GM19238 (cell line): Measurements from ENCODE around the gene AHCTF1.

ENCODE experiments used
- DNase-seq: peaks from one replicate; pipeline ENCODE4 v3.0.0; 2011; ENCODE audit warnings: low spot score; ENCODE audit not compliant: insufficient read length

The AHCTF1 gene

DNA sequence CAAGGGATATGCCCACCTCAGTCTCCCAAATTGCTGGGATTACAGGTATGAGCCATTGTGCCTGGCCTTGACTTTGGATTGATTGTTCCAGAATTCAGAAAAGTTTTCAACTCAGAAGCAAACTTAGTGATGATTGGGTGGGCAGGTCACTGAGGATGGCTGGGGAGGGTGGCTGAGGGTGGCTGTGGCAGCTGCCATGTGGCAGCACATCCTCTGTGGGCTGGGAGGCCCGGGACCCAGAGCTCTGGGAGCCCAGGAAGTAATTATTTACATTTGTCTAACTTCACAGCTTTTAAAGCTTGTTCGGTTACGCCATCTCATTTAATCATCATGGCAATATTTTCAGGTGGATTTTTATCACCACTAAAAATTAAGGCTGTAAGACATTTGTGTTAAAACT, 131.4 kb downstream of the AHCTF1 start:
- DNase-seq: no peak

DNA sequence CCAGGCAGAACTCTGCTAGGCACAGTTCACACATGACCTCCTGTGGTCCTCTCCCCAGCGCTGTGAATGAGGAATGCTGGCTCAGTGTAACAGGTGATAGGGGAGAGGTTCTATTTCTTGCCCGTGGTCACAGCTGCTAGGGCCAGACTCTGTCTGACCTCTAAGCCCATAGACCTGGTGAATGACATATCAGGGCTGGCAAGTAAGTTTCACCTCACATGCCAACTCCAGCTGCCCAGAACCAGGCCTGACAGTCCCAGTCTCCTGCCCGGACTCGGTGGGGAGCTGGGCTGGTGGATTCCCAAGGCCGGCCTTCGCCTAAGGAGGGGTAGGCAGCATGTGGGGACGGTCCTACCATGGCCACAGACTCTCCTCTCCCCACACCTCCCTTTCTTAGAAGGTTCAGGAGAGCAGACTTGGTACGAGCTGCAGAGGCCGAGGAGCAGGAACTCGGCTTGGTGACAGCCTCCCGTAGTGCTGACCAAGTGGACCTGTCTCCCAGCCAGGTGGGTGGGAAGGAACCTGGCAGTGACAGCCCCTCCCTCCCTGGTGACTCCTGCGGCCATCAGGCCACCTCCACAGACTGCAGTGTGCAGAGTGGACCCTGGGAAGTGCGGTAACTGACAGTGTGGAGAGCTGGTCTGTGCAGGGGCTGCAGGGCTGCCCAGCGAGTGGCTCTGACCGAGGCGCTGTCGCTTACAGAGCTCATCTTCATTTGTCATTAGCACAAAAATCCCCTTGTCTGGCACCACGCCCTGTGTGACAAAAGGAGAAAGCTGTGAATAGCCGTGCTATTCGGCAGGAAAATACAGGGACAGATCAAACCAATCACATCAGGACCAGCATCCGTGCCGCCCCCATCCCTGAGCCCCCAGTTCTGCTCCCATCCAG, 132.9 kb downstream of the AHCTF1 start:
- DNase-seq: no peak

DNA sequence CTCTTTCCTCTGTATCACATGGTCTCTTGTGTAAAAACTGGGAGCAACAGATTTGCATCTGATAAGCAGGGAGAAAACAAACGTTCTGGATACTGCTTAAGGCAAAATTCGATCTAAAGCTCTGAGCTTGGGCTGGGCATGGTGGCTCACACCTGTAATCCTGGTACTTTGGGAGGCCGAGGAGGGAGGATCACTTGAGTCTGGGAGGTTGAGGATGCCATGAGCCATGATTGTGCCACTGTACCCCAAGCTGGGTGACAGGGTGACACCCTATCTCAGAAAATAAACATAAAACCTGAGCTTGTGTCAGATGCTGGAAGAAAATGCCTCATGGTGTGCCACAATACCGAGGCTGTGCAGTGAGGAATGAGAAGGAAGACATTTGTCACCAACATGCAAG, 133.6 kb downstream of the AHCTF1 start:
- DNase-seq: no peak

DNA sequence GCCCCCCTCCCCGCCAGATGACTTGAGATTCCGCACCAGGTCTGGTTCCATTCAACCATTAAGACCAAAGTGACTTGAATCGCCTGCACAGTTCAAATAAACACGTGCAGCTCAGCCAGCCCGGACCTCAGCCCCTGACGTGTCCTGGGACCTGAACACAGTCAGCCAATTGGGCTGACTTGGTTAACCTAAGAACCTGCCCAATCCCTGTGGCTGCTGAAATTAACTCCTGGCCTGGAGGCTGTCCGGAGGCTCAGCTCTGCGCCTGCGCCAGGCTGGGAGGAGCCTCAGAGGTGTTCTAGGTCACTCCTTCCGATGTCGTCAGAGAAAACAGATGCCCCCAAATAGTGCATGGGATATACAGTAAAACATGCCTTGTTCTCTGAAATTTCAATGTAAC, 134.2 kb downstream of the AHCTF1 start:
- no peak for DNase-seq

DNA sequence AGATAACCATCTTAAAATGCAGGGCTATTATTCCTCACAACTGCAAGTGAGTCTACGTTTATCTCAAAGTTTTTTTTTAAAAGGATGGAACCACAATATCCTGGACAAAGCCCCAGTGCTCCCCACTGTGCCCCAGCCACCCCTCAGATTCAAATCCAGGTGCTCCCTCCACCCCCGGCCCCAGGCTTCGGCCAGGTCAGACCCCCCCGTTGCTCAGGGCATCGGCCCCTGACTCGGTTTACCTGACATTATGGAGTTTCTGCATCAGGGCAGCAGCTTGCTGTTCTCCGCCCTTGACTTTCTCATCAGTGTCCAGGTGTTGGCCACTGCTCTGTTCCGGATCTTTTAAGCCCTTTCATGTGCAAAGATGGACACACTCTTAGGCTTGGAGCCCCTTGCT, 134.6 kb downstream of the AHCTF1 start:
- DNase-seq: no peak

DNA sequence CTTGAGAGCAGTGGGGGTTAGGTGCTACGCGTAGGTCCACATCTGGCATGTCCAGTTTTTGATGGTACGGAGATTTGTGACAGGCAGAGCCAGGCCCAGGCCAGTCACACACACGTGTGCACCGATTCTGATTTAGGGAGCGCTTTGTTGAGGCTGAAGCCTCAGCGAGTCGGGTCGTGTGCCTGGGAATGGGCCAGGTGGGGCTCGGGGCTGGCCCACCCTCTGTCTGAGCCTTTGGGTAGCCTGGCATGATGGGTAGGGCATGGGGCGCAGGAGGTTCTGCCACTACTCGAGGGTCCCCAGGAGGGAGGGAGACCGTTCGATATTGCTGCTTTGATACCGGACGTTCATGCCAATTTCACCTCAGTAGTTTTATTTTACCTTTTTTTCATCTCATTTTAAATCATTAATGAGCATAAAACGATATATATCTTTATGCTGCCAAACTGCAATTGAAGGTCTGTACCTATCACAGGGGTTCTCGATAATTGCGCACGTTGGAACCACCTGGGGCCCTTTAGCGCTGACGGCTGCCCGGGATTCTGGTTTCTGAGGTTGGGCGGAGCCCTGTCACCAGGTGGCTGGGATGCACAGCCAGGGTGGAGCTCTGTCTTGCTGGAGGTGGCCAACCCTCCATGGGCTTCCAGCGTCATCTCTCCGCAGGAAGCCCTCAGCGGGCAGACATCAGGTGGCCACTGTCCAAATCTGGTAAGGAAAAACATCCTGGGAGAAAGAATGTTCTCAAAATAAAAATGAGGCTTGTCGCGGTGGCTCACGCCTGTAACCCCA, 135.6 kb downstream of the AHCTF1 start:
- no peak for DNase-seq

DNA sequence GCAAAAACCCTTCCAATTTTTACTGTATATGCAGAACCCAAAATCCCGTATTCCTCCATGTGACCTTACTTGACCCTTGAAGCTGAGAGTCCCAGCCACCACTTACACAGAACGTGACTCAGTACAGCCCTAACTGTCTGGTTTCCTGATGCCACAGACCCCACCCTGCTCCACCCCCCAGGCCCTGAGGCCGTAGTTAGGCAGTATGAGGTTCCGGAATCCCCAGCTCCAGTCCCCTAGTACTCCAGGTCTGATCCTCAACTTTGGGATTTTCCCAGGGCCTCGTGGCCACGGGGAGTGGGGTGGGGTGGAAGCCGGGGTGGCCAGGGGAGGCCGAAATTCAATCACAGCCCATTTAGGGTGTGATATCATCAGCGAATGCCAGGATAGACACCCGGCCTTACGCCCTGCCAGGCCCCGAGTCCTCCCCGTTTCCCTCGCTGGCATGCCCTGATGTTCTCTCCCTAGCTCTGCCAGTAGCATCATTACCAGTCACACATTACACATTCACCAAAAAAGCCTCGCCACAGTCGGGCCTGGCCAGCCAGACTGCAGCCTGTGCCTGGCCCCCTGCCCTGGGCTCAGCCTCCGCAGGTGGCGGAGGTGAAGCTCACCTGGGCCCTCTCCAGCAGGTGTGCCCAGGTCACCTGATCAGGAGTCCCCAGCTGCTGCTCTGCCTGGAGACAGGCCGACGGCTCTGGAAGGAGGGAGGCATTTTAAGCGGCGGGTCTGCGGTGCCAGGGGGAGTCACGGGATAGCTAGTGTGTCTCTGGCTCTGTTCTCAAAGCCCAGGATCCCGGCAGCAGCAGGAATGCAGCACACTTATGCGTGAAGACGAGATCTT, 136.7 kb downstream of the AHCTF1 start:
- DNase-seq: no peak

DNA sequence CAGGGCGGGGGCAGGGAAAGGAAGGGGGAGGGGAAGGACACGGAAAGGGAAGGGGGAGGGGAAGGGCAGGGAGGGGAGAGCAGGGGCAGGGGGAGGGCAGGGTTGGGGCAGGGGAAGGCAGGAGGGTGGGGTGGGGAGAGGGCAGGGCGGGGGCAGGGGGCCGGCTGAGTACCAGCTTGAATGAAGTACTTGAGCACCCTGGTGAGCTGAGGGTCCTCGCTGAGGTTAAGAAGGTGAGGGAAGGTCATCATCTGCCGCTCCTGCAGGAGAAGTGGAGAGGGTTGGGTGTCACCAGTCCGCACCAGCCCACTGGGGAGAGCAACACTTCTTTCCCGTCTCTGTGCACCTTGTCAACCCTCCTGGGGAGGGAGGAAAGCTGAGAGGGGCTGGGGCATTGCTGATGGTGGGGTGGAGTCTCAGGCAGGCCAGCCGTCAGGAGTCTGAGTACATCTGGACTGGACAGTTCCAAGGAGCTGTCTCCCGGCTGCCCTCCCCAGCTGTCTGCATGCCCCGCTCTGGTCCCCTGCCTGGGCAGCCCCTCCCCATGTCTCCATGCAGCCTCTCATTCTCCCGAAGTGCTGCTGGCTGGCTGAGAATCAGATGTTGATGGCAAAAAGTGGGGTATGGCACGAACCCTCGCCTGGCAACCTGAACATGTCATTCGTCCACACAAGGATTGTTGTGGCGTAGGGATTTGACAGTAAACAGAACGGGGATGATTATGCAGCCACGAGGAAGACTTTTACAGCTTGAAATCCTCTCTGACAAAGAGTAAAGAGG, 137.5 kb downstream of the AHCTF1 start:
- no peak for DNase-seq

DNA sequence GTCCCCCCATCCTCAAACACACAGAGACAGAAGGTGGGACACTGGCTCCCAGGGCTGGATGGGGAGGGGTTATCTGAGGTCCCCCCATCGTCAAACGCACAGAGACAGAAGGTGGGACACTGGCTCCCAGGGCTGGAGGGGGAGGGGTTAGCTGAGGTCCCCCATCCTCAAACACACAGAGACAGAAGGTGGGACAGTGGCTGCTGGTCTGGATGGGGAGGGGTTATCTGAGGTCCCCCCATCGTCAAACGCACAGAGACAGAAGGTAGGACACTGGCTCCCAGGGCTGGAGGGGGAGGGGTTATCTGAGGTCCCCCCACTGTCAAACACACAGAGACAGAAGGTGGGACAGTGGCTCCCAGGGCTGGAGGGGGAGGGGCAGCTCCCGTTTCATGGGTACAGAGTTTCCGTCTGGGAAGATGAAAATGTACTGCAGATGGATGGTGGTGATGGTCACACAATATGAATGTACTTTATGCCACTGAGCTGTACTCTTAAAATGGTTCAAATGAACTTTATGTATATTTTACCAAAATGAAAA, 138.3 kb downstream of the AHCTF1 start:
- DNase-seq: no peak

DNA sequence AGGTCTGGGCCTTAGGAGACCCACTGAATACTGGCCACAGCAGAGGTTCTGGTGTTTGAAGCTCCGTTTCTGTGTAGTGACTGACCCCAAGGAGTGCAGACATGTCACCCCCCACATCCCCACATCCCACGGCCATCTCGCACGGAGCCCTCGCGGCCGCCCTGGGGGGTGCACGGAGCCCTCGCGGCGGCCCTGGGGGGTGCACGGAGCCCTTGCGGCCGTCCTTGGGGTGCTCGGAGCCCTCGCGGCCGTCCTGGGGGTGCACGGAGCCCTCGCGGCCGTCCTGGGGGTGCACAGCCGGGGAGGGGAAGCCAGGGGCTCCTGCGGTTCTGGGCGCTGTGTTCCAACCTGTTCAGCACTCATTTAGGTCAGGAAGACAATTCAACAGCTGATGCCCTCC, 139.1 kb downstream of the AHCTF1 start:
- DNase-seq: no peak

DNA sequence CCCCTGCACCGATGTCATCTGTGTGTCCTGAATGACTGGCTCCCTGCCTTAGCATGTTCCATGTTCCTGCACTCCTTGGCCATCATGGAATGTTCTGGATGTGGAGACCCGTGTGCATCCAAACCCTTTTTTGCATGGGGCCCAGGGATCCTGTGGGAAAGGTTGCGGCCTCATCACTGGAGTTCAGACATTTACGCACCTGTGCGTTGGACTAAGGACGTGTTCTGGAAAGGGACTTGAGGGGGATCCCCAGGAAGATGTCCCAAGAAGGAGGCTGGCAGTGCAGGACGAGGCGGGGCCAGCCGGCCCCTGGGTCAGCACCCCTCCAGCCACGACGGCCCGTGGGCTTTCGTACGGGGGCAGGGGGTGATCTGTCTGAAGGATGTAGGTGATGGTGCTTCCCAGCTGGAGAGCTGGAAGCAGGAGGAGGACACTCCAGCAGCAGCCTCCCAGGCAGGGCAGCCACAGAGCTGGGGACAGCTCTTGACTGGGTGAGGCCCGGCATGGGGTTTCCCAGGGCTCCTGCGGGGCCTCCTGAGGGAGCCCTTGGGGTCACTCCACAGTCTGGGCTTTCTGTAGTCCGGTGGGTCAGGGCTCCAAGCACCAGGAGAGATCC, 140.3 kb downstream of the AHCTF1 start:
- DNase-seq: no peak

DNA sequence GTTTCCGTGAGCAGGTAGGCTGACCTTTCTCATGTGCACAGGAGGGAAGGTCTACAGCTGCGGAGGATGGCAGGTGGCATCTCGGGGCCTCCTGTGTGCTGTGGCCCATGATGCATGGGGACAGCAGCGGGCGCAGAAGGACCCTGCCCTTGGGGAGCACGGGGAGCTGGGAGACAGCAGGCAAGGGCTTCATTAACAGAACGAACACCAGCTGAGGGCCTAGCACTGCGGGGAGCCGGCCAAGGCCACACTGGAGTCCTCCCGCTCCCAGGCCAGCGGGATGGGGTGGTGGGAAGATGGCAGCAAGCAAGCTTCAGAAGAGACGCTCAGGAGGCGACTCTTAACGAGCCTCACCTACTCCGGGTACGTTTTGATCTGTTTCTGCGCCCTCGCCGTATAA, 140.9 kb downstream of the AHCTF1 start:
- no peak for DNase-seq

DNA sequence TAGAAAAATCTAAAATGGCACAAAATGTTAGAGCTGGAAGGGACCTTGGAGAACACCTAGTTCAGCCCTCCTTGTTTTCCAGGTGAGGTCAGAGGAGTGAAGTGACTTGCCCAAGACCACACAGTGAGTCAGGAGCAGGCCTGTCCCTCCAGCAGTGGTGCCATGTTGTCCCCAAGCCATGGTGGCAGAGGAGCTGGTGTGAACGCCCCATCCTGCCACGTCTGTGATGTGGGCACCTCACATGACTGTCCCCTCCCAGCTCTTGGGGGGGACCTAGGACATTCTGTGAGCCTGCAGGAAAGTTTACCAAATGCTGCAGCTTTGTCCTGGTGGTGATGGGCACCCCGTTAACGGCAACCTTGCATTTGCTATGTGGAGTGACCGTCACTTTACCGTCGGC, 141.4 kb downstream of the AHCTF1 start:
- DNase-seq: no peak

DNA sequence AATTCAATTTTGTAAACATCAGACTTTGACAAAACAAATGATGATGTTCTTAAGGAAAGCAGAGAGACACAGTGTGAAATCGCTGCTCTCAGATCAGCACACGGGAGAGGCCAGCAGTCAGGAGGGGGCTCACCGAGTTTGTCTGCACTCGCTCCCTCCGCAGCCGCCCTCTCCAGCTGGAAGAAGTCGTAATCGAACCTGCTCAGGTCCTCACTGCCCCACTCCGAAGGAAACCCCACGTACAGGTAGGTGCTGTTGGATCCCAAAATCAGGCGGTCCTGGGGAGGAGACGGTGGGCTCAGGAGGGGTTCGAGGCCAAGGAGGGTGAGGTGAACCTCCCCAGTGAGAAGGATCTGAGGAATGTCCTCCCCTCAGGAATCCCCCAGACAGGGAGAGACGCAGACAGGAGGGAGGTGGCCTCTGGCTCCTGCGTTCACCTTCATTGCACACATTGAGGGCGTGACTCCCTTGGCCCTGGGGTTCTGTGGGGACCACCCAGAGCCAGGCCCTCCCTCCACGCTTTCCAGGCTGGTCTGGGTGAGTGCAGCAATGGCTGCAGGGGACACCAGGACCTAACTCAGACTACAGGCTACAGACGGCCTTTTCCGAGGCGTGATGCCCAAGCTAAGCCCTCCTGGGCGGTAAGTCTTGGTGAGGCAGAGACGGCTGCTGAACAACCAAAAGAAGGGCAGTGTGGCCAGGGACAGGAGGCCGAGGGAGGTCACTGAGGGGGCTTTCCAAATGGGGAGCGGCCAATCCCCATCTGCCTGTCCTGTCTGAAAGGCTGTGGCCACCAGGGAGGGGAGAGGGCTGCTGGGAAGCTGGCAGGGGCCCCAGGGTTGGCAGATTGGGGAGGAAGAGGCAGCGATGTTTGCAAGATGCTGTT, 142.1 kb downstream of the AHCTF1 start:
- DNase-seq: no peak
